CD4-positive, alpha-beta T cell treated with Interleukin-1 beta for 1 hour (primary cell): ENCODE results near the gene COL6A1.
"Not testable (repeated sequence)": the region's sequence is repeated elsewhere in the genome, so short reads cannot be mapped to it uniquely, and the experiment has no call there.

Experiments used
- DNase-seq, 2 donors: peaks; one replicate each; pipeline ENCODE4 v3.0.0-alpha.2; 2020 to 2022

The COL6A1 gene

GRCh38 chr21:45945066-45945867 is 36.3 kb upstream of the COL6A1 start:
- DNase-seq = no peak

GRCh38 chr21:45945868-45946210 is 35.7 kb upstream of the COL6A1 start:
- DNase-seq = no peak

- DNase-seq = no peak
Measured at GRCh38 chr21:45947296-45947695, 34.3 kb upstream of the COL6A1 start.

- DNase-seq = no peak
Measured at GRCh38 chr21:45947716-45948255, 33.8 kb upstream of the COL6A1 start.

GRCh38 chr21:45948576-45949141 is 32.9 kb upstream of the COL6A1 start:
- no peak for DNase-seq

GRCh38 chr21:45949928-45950739 is 31.4 kb upstream of the COL6A1 start:
- no peak for DNase-seq

- DNase-seq = no peak
Measured at GRCh38 chr21:45950740-45951515, 30.6 kb upstream of the COL6A1 start.

GRCh38 chr21:45951676-45952075 is 29.9 kb upstream of the COL6A1 start:
- DNase-seq = no peak

- DNase-seq = not testable (repeated sequence)
Measured at GRCh38 chr21:45952527-45952926, 29.0 kb upstream of the COL6A1 start.

GRCh38 chr21:45952974-45953373 is 28.6 kb upstream of the COL6A1 start:
- no peak for DNase-seq

GRCh38 chr21:45954261-45954660 is 27.3 kb upstream of the COL6A1 start:
- no peak for DNase-seq

- no peak for DNase-seq
Measured at GRCh38 chr21:45954921-45955320, 26.6 kb upstream of the COL6A1 start.

- no peak for DNase-seq
Measured at GRCh38 chr21:45957551-45957950, 24.0 kb upstream of the COL6A1 start.

- no peak for DNase-seq
Measured at GRCh38 chr21:45957981-45958600, 23.5 kb upstream of the COL6A1 start.

GRCh38 chr21:45959182-45959581 is 22.4 kb upstream of the COL6A1 start:
- no peak for DNase-seq

- no peak for DNase-seq
Measured at GRCh38 chr21:45959779-45960390, 21.7 kb upstream of the COL6A1 start.

- not testable (repeated sequence) for DNase-seq
Measured at GRCh38 chr21:45961408-45961807, 20.2 kb upstream of the COL6A1 start.

GRCh38 chr21:45962531-45963231 is 18.9 kb upstream of the COL6A1 start:
- DNase-seq = no peak

- no peak for DNase-seq
Measured at GRCh38 chr21:45963232-45963570, 18.4 kb upstream of the COL6A1 start.

GRCh38 chr21:45964649-45965048 is 16.9 kb upstream of the COL6A1 start:
- no peak for DNase-seq

- DNase-seq = no peak
Measured at GRCh38 chr21:45965084-45965809, 16.3 kb upstream of the COL6A1 start.
